Keratinocyte (primary cell): Measurements from ENCODE around the gene HMCN1. TPM values are rescaled to one million over a fixed set of nuclear protein-coding genes. Genes with fewer than 3 reads are reported as not detected.

ENCODE experiments used
- DNase-seq: peaks from one replicate; pipeline ENCODE4 v3.0.0-alpha.2; 2011; ENCODE audit warnings: low read depth, missing footprints, low spot score
- FAIRE-seq: peaks from 2 replicates; lab custom pipeline; 2011; peaks lifted over from hg19 to GRCh38; lab: Jason Lieb, UNC
- H2AFZ ChIP-seq: 2 replicates; pipeline ENCODE4 v1.6.0; 2012; ENCODE audit warnings: low read length, control low read depth, inconsistent platforms; ENCODE audit not compliant: control insufficient read depth
- H3K27ac ChIP-seq: 2 replicates; pipeline ENCODE4 v1.5.1; 2011; ENCODE audit warnings: low read length; ENCODE audit not compliant: control insufficient read depth, insufficient read depth
- H3K27me3 ChIP-seq: 3 replicates; pipeline ENCODE4 v1.6.0; 2011; ENCODE audit warnings: low read length; ENCODE audit not compliant: control insufficient read depth, insufficient read depth; ENCODE audit errors: extremely low read depth
- H3K36me3 ChIP-seq, 2 experiments: 2 replicates in 1 of 2; 3 replicates in 1 of 2; pipeline ENCODE4 v1.5.1; 2011; ENCODE audit warnings: low read length in 2 of 2, mild to moderate bottlenecking in 1 of 2; ENCODE audit not compliant: control insufficient read depth in 2 of 2, insufficient read depth in 2 of 2; ENCODE audit errors: extremely low read depth in 1 of 2
- H3K4me1 ChIP-seq: 3 replicates; pipeline ENCODE4 v1.5.1; 2011; ENCODE audit warnings: low read length; ENCODE audit not compliant: control insufficient read depth, insufficient read depth; ENCODE audit errors: extremely low read depth
- H3K4me2 ChIP-seq: 3 replicates; pipeline ENCODE4 v1.6.0; 2011; ENCODE audit warnings: low read depth, low read length; ENCODE audit not compliant: control insufficient read depth, insufficient read depth; ENCODE audit errors: extremely low read depth
- H3K4me3 ChIP-seq, 3 experiments: fragments of 200-600 bp in 1 of 3; sonication (generic) in 1 of 3; 2 replicates in 2 of 3; 3 replicates in 1 of 3; pipeline ENCODE4 v1.5.1; 2011 to 2016; ENCODE audit warnings: low read length in 3 of 3, mild to moderate bottlenecking in 3 of 3, control low read depth in 2 of 3, inconsistent platforms in 1 of 3, low read depth in 1 of 3, mixed read lengths in 1 of 3, mixed run types in 1 of 3, moderate library complexity in 1 of 3; ENCODE audit not compliant: control insufficient read depth in 2 of 3, insufficient read depth in 2 of 3; ENCODE audit errors: extremely low read depth in 1 of 3
- H3K79me2 ChIP-seq: 2 replicates; pipeline ENCODE4 v1.6.0; 2012; ENCODE audit warnings: low read length; ENCODE audit not compliant: control insufficient read depth, insufficient read depth
- H3K9ac ChIP-seq: 3 replicates; pipeline ENCODE4 v1.6.0; 2011; ENCODE audit warnings: low read length; ENCODE audit not compliant: control insufficient read depth, insufficient read depth; ENCODE audit errors: extremely low read depth
- H3K9me1 ChIP-seq: 3 replicates; pipeline ENCODE4 v1.6.0; 2011; ENCODE audit warnings: low read length; ENCODE audit not compliant: control insufficient read depth, insufficient read depth; ENCODE audit errors: extremely low read depth
- H3K9me3 ChIP-seq: 2 replicates; pipeline ENCODE4 v1.5.1; 2012; ENCODE audit warnings: low read depth, low read length; ENCODE audit not compliant: control insufficient read depth
- H4K20me1 ChIP-seq: 3 replicates; pipeline ENCODE4 v1.6.0; 2011; ENCODE audit warnings: low read length; ENCODE audit not compliant: control insufficient read depth, insufficient read depth; ENCODE audit errors: extremely low read depth
- CTCF ChIP-seq, 3 experiments: IDR thresholded peaks in 1 of 3; conservative IDR thresholded peaks in 1 of 3; optimal IDR thresholded peaks in 1 of 3; 2 replicates in 2 of 3; 3 replicates in 1 of 3; pipeline versions ENCODE3 to v1.5.1; 2011; ENCODE audit warnings: low read length in 3 of 3, mild to moderate bottlenecking in 3 of 3, moderate library complexity in 2 of 3, control low read depth in 1 of 3, inconsistent platforms in 1 of 3; ENCODE audit not compliant: insufficient read depth in 2 of 3; ENCODE audit errors: extremely low read depth in 1 of 3
- EZH2 ChIP-seq: IDR thresholded peaks from one replicate; pipeline ENCODE4 v1.6.1; 2012; ENCODE audit warnings: inconsistent platforms, mild to moderate bottlenecking, low read length, moderate library complexity
- dilution Hi-C: fragments of 300-500 bp; cut with MboI; formaldehyde crosslinking; loops from one replicate; pipeline ENCODE4 v1.7.0; 2020; ENCODE audit warnings: low sequenced_read_pairs; ENCODE audit not compliant: extremely low pct_ligation_motif_present
- polyA plus RNA-seq, 5 experiments: library from polyadenylated mRNA; depleted of rRNA in 3 of 5; stranded (reverse) in 3 of 5; stranded (forward) in 1 of 5; unstranded in 1 of 5; fragments of >200 nt; gene quantifications; 1 replicate in 1 of 5; 2 replicates in 3 of 5; 3 replicates in 1 of 5; pipeline versions ENCODE4 v1.2.1 to v1.2.3, GENCODE V29; 2011 to 2012; ENCODE audit warnings: missing spikeins in 2 of 5, low read depth in 1 of 5, low replicate concordance in 1 of 5

The HMCN1 gene
- polyA plus RNA-seq, 1 donor (not counting 4 experiments of a cell fraction or from before 2014, with no cell fraction given): 1.8 TPM

- Histone ChIP-seq H4K20me1 (no peaks in the 10 kb centered on the region), H3K27me3 (no peaks in the 10 kb centered on the region), H3K4me1 (no peaks in the 10 kb centered on the region), H3K4me3 (no peak overlapping the region), H3K9me1 (no peaks in the 10 kb centered on the region), H3K27ac (no peak overlapping the region), H3K9me3 (no peaks in the 10 kb centered on the region), H2AFZ (no peak overlapping the region), H3K9ac (no peak overlapping the region), H3K4me2 (no peak overlapping the region), H3K79me2 (no peaks in the 10 kb centered on the region), H3K36me3 (no peaks in the 10 kb centered on the region)
- DNase-seq (no peak), FAIRE-seq (no peak)
- no peak for TF ChIP-seq CTCF (optimal IDR thresholded peaks at IDR 0.05 in 1 of 3, IDR thresholded peaks at IDR 0.05 in 1 of 3, conservative IDR thresholded peaks at IDR 0.05 in 1 of 3; ENCODE audit: extremely low read depth in 1 of 3, insufficient read depth in 2 of 3, low read length in 3 of 3)
- dilution Hi-C loops: no loop called here
Measured at GRCh38 chr1:185936641-185937040, 202.4 kb downstream of the HMCN1 start.

- dilution Hi-C loops: no loop called here
- Histone ChIP-seq H3K27ac (no peak overlapping the region), H3K4me2 (no peak overlapping the region), H3K9me1 (no peaks in the 10 kb centered on the region), H3K4me1 (no peaks in the 10 kb centered on the region), H3K4me3 (no peak overlapping the region), H4K20me1 (no peaks in the 10 kb centered on the region), H3K9me3 (no peaks in the 10 kb centered on the region), H2AFZ (no peak overlapping the region), H3K79me2 (no peaks in the 10 kb centered on the region), H3K9ac (no peak overlapping the region), H3K36me3 (no peaks in the 10 kb centered on the region), H3K27me3 (no peaks in the 10 kb centered on the region)
- TF ChIP-seq CTCF (optimal IDR thresholded peaks at IDR 0.05 in 1 of 3, IDR thresholded peaks at IDR 0.05 in 1 of 3, conservative IDR thresholded peaks at IDR 0.05 in 1 of 3; ENCODE audit: extremely low read depth in 1 of 3, insufficient read depth in 2 of 3, low read length in 3 of 3) (no peak), EZH2 (no peak)
- no peak for FAIRE-seq
- no peak for DNase-seq
Measured at GRCh38 chr1:185938396-185938795, 204.2 kb downstream of the HMCN1 start.
